ENCODE data around the gene OPCML. TPM values are rescaled to one million over a fixed set of nuclear protein-coding genes. Genes with fewer than 3 reads are reported as not detected.

The OPCML gene
- total RNA-seq, 4 donors from 2014 or later = 0.06 to 0.83 (median 0.24) TPM

GRCh38 chr11:133497477-133498140, 34.7 kb downstream of the OPCML start:
- no peak for TF ChIP-seq EP300 (IDR thresholded peaks at IDR 0.05)
- TF ChIP-seq CTCF (IDR thresholded peaks at IDR 0.05) = no peak
- TF ChIP-seq POLR2A (IDR thresholded peaks at IDR 0.05; ENCODE audit: low read depth) = no peak
- no peak for TF ChIP-seq POLR2AphosphoS5 (IDR thresholded peaks at IDR 0.05)
- DNase-seq (ENCODE audit: extremely low spot score) = peak; percentile 78
- no peak overlapping the region for H3K27ac ChIP-seq (replicated peaks in 1 of 4)
- no peak overlapping the region for H3K4me3 ChIP-seq
- WGBS = 69% methylated on average over 12 of the region's 12 CpGs
- no peaks in the 10 kb centered on the region for H3K9me3 ChIP-seq
- intact Hi-C loops (cut with DNase I) = no loop called here
- no peaks in the 10 kb centered on the region for H3K36me3 ChIP-seq
- H3K27me3 ChIP-seq = peaks cover 0 to 28% (median 0%) of the 10 kb centered on the region in 4 donors
- H3K4me1 ChIP-seq = no peaks in the 10 kb centered on the region

- WGBS = 92% methylated on average over 5 of the region's 5 CpGs
- H3K27me3 ChIP-seq = peaks cover 0 to 1% (median 0%) of the 10 kb centered on the region in 4 donors
- peak; percentile 75 for DNase-seq (ENCODE audit: extremely low spot score)
Measured at GRCh38 chr11:133492895-133493294, 39.4 kb downstream of the OPCML start.

GRCh38 chr11:133491680-133492383, 40.5 kb downstream of the OPCML start:
- Histone ChIP-seq H3K4me1 (no peaks in the 10 kb centered on the region), H3K36me3 (no peaks in the 10 kb centered on the region), H3K27me3 (no peaks in the 10 kb centered on the region), H3K9me3 (no peaks in the 10 kb centered on the region), H3K27ac (replicated peaks in 1 of 4) (no peak overlapping the region), H3K4me3 (no peak overlapping the region)
- WGBS = 57% methylated on average over 9 of the region's 9 CpGs
- intact Hi-C loops (cut with DNase I) = no loop called here
- no peak for TF ChIP-seq EP300 (IDR thresholded peaks at IDR 0.05)
- TF ChIP-seq POLR2A (IDR thresholded peaks at IDR 0.05; ENCODE audit: low read depth) = no peak
- no peak for TF ChIP-seq CTCF (IDR thresholded peaks at IDR 0.05)
- no peak for TF ChIP-seq POLR2AphosphoS5 (IDR thresholded peaks at IDR 0.05)
- peak; percentile 82 for DNase-seq (ENCODE audit: extremely low spot score)

More at GRCh38 chr11:133492895-133493294, 39.4 kb downstream of the OPCML start:
- no peak for TF ChIP-seq POLR2A (IDR thresholded peaks at IDR 0.05; ENCODE audit: low read depth)
- TF ChIP-seq CTCF (IDR thresholded peaks at IDR 0.05) = no peak
- TF ChIP-seq POLR2AphosphoS5 (IDR thresholded peaks at IDR 0.05) = no peak
- no peak for TF ChIP-seq EP300 (IDR thresholded peaks at IDR 0.05)
- no peaks in the 10 kb centered on the region for H3K9me3 ChIP-seq
- H3K27ac ChIP-seq (replicated peaks in 1 of 4) = no peak overlapping the region
- intact Hi-C loops (cut with DNase I) = no loop called here
- H3K4me3 ChIP-seq = no peak overlapping the region
- H3K36me3 ChIP-seq = no peaks in the 10 kb centered on the region
- no peaks in the 10 kb centered on the region for H3K4me1 ChIP-seq

- Histone ChIP-seq H3K27ac (replicated peaks in 1 of 4) (no peak overlapping the region), H3K4me1 (no peaks in the 10 kb centered on the region), H3K27me3 (peaks cover 0 to 35% (median 0%) of the 10 kb centered on the region in 4 donors), H3K9me3 (no peaks in the 10 kb centered on the region), H3K36me3 (no peaks in the 10 kb centered on the region), H3K4me3 (no peak overlapping the region)
- DNase-seq (ENCODE audit: extremely low spot score) = no peak
- WGBS = 64% methylated on average over 1 of the region's 1 CpG
- intact Hi-C loops (cut with DNase I) = no loop called here
- no peak for TF ChIP-seq POLR2AphosphoS5 (IDR thresholded peaks at IDR 0.05)
- no peak for TF ChIP-seq EP300 (IDR thresholded peaks at IDR 0.05)
- TF ChIP-seq CTCF (IDR thresholded peaks at IDR 0.05) = no peak
- TF ChIP-seq POLR2A (IDR thresholded peaks at IDR 0.05; ENCODE audit: low read depth) = no peak
Measured at GRCh38 chr11:133480722-133481121, 51.6 kb downstream of the OPCML start.

Measured in esophagus muscularis mucosa (tissue), 4 donors.